22Rv1 (cell line): ENCODE measurements around the gene ACOT12.

ENCODE experiments used
- H3K27ac ChIP-seq: fragments of 450-650 bp; 2 replicates; pipeline ENCODE4 v1.5.1; 2017
- ZFX ChIP-seq: fragments of 450-650 bp; IDR thresholded peaks from 2 replicates; pipeline ENCODE4 v1.6.1; 2017; ENCODE audit warnings: antibody characterized with exemption, borderline replicate concordance
- TF ChIP-seq, protein P1 (sequence below): fragments of 450-650 bp; IDR thresholded peaks from 2 replicates; pipeline ENCODE4 v1.5.1; 2017; ENCODE audit warnings: mild to moderate bottlenecking

The ACOT12 gene

DNA sequence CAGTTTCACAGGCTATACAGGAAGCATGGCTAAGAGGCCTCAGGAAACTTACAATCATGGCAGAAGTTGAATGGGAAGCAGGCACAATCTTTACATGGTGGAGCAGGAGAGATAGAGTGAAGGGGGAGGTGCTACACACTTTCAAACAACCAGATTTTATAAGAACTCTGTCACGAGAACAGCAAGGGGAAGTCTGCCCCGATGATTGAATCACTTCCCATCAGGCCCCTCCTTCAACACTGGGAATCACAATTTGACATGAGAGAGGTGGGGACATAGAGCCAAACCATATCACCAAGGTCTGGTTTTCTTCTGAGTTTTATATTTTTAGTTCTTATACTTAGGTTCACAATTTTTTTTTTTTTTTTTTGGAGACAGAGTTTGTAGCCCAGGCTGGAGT is 76.4 kb downstream of the ACOT12 start:
- H3K27ac ChIP-seq = no peak overlapping the region
- no peak for TF ChIP-seq ZFX
- TF ChIP-seq, protein P1, sequence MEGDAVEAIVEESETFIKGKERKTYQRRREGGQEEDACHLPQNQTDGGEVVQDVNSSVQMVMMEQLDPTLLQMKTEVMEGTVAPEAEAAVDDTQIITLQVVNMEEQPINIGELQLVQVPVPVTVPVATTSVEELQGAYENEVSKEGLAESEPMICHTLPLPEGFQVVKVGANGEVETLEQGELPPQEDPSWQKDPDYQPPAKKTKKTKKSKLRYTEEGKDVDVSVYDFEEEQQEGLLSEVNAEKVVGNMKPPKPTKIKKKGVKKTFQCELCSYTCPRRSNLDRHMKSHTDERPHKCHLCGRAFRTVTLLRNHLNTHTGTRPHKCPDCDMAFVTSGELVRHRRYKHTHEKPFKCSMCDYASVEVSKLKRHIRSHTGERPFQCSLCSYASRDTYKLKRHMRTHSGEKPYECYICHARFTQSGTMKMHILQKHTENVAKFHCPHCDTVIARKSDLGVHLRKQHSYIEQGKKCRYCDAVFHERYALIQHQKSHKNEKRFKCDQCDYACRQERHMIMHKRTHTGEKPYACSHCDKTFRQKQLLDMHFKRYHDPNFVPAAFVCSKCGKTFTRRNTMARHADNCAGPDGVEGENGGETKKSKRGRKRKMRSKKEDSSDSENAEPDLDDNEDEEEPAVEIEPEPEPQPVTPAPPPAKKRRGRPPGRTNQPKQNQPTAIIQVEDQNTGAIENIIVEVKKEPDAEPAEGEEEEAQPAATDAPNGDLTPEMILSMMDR = no peak

DNA sequence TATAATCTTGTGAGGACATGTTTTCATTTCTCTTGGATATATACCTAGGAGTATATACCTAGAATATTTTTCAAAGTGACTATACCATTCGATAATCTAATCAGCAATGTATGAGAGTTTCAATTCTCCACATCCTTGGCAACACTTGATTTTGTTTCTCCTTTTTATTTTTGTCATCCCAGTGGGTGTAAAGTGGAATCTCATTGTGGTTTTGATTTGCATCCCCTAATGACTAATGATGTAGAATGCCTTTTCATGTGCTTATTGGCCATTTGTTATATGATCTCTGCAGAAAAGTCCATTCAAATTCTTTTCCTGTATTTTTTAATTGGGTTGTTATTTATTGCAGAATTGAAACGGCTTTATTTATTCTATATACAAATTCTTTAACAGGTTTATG is 77.4 kb downstream of the ACOT12 start:
- TF ChIP-seq ZFX = no peak
- TF ChIP-seq, protein P1 = no peak
- H3K27ac ChIP-seq = no peak overlapping the region

DNA sequence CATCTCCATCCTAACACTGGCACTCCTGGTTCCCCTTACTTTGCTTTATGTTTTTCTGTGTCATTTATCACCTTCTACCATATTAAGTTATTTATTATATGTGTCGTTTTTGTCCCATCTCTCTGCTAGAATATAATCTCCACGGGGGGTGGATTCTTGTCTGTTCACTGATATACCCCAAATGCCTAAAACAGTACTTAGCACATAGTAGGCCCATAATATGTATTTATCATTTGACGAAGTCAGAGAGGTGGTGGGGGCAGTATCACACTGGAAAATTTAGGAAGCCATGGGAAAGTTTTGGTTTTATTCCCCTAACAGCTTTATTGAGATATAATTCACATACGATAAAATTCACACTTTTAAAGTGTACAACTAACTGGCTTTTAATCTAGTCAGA is 78.1 kb downstream of the ACOT12 start:
- H3K27ac ChIP-seq = no peak overlapping the region
- TF ChIP-seq, protein P1 = no peak
- no peak for TF ChIP-seq ZFX

DNA sequence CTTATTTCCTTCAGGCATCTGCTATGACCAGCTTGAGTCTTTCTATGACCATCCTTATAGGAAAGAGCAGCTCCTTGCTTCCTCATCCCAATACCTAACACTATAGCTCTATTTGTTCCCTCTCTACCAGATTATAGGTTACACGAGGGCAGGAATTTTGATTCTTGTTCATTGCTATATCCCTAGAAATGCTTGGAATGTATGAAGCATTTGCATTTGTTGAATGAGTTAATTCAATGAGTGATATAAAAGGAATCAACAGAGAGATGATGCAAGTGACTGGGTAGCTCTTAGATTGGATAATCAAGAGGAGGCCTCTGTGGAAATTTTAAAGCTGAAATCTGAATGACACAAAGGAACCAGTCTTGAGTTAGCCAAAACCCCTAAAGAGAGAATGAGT is 78.6 kb downstream of the ACOT12 start:
- TF ChIP-seq, protein P1 = no peak
- no peak overlapping the region for H3K27ac ChIP-seq

DNA sequence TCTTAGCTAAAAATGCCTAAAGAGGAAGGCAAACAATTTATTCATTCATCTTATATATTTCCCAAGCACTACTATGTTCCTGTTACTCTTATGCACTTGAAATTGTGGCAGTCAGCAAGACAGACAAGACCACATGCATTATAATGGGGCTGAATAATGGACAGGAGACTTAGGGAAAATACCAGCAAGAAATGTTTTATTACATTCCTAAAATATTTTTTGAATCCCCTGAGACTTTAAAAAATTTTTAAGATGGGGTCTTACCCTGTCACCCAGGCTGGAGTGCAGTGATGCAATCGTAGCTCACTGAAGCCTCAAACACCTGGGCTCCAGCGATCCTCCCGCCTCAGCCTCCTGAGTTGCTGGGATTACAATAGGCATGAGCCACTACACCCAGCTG is 79.4 kb downstream of the ACOT12 start:
- no peak overlapping the region for H3K27ac ChIP-seq
- TF ChIP-seq, protein P1 = no peak
- no peak for TF ChIP-seq ZFX

DNA sequence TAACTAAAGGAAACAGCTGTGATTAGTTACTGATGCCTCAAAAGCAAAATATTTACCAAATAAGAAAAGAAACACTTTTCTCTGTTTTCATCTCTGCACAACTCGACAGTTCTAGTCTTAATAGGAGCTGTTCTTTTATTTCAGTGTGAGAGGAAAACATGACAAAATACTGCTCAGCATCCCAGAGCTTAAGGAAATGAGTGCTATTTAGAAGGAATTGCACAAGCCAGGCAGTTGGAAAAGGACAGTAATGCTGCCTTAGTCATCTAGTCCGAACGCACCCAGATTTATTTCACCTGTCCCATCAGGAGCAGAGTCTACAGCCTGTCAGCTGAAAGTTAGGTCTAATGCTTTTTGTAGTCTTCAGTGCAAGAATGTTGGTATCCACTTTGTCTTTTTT is 80.2 kb downstream of the ACOT12 start:
- TF ChIP-seq, protein P1 = no peak
- TF ChIP-seq ZFX = no peak
- no peak overlapping the region for H3K27ac ChIP-seq

DNA sequence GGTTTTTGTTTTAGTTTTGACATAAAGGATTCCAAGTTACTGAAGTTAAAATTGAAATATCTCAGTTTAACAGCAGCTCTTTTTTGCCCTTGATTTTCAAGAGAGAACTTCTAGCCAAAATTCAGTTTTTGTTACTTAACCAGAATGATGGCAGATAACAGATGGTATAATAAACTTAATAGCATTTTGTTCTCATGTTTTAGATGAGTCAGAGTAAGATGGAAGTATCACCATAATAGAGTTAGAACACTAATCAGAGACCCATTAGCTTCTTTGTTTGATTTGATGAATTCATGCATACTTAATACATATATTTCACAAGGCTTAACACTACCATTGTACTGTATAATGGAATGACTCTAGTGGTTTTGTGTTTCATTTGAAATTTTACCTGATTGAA is 80.7 kb downstream of the ACOT12 start:
- TF ChIP-seq, protein P1 = no peak
- TF ChIP-seq ZFX = no peak

More for the DNA sequence above, 80.7 kb downstream of the ACOT12 start:
- H3K27ac ChIP-seq = no peak overlapping the region
